GM19328 (cell line): Measurements from ENCODE around the gene PSG5.
"Not testable (repeated sequence)": the region's sequence is repeated elsewhere in the genome, so short reads cannot be mapped to it uniquely, and the experiment has no call there.

Experiments
- ATAC-seq: cut with Tn5 transposase; IDR thresholded peaks from one replicate; pipeline ENCODE4 v1.9.1; 2021; ENCODE audit warnings: mild to moderate bottlenecking, moderate library complexity; ENCODE audit not compliant: unreplicated experiment

The PSG5 gene

DNA sequence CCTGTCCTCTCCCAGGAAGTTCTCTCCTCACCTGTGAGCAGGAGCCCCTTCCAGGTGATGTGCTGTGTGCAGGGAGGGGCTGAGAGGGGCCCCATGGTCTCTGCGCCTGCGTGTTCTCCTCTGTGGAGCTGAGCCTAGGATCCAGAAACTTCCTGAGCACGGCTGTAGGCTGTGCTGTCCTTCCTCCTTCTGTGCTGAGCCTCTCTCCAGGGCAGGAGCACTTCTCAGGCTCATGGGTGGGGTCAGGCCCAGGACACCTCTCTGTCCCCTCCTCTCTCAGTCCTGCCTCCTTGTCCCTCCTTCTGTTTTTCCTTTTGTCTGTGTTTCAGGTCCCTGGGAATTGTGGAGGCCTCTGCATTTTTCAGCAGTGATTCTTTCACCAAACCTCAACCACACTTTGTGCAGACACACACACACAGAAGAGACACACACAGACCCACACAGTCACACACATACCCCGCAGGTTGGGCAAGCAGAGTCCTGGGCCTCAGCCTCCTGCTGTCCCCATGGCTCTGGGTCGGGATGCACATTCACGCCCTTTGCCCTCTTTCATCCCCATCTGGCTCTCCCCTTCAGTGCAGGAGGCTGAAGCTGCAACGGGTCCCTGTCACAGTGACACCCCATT is at the start of gene PSG5:
TSS of gene PSG5 (minus strand) at position 226 of the 625 bp plus-strand sequence. CDS start at position 95, 131 bp downstream.
- not testable (repeated sequence) for ATAC-seq

DNA sequence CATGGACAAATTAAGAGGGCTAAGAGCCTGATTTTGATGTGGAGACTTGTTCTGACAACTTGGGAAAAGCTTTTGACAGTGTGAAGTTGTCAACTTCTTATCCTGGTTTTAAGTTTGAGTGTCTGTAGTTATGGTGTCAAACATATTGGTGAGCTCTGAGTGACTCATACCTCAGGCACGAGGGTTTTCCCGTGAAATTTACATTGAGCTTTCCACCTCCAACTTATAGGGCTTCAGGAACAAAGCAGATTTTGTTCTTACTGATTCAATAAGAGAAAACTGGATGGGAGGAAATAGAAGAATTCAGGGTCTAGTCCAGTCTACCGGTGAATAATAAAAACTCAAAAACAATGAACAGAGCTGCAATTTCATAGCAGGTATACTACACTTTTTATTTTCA is 49.4 kb upstream of the PSG5 start:
- not testable (repeated sequence) for ATAC-seq

DNA sequence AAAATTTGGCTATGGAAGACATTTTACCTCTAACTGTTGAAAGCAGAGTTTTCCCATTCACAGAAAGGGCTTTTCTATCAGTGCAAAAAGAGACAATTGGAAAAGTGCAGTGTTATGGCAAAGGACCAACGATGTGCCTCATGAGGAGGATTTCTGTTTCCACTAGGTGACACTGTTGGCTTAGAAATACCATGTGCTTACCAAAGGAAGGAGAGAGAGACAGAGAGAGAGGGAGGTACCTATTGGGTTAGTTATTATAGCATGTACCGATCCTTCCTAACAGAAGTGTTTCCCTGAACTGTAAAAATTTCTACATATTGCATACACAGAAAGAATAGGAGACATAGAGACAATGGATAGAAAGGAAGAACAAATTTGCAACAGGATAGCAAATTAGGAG is 43.0 kb upstream of the PSG5 start:
- no peak for ATAC-seq

DNA sequence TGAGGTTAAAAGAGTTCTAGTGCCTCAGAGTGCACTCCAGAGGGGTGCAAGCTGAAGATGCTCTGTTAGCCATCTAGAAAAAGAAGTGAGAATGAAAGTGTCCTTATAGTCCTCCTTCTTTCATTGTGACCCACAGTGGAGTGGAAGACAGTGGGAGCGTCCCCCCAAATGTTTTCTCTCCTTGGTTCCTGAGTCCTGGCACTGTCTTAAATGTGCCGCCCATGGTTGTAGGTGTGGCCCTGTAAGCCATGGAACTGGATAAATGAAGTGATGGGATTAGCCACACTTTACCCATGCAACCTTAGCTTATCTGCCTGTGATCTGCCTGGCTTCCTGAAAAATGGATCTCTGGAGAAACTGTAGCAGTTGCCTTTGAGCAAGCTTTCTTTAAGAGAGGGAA is 42.4 kb upstream of the PSG5 start:
- not testable (repeated sequence) for ATAC-seq

DNA sequence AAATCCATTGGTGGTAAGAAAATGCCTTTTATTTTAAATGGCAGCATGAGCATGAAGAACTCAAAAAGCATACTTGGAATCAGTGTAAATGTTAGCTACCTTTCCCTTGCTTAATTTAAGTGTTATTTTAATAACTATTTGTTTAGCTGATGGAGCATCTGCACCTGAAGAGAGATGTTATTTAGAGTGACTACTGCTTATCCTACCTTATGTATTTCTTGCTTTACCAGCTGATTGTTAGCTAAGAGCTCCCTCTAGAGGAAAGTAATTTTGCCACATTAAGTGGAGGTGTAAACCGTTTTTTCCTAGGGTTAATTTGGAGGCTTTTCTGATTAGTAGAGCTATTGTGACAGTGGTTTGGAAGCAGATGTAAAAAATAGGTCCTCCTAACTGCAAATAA is 40.6 kb upstream of the PSG5 start:
- ATAC-seq, result not testable (repeated sequence)

DNA sequence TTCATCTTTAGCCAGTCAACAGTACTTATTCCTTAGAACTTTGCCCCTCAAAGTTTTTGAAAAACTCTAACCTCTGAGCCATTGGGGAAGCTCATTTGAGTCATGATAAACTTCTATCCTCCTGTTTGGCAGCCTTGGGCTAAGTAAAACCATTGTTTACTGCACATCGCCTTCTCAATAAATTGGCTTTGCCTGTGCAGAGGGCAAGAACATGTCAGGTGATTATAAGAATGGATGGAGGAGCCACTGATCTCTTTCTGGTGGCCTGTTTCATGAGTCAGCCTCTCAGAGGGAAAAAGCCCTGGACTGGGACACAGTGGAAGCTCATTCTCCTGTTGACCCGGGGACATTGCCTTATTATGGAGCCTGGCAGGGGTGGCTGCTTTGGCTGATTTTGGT is 38.5 kb upstream of the PSG5 start:
- no peak for ATAC-seq

DNA sequence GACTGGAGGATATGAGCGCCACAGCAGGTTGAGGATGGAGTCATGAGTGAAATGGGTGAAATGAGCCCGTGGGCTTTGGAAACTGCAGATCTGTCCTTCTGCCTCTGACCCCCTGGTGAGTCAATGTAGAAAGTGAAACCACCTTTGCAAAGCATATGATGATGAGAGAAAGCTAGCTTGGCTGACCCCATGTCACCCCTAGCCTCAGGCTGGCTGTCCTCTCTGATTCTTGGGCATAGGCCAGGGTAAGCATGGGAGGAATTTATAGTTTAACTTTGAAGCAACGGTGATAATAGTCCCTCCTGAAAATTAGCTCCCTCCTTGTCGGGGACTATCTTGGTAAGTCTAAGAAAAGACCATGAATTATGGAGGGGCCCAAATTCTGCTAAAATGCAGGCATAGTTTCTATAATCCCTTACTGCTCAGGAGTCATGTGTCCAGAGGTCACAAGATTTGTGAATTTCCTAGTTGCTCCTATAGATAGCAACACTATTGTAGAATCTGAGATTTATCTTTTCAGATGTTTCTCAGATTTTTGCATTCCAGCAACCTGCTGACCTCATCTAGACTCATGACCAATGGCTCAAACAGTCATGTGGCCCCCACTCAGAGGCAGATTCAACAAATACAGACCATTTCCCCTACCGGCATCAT is 38.0 kb upstream of the PSG5 start:
- ATAC-seq, result not testable (repeated sequence)

DNA sequence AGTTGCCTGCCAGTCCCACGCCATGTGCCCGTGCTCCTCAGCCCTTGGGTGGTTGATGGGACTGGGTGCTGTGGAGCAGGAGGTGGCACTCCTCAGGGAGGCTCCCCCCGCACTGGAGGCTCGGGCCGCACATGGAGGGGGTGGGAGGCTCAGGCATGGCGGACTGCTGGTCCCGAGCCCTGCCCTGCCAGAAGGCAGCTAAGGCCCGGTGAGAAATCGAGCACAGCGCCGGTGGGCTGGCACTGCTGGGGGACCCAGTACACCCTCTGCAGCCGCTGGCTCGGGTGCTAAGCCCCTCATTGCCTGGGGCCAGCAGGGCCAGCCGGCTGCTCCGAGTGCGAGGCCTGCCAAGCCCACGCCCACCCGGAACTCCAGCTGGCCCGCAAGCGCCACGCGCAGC is 35.6 kb upstream of the PSG5 start:
- ATAC-seq, result not testable (repeated sequence)

DNA sequence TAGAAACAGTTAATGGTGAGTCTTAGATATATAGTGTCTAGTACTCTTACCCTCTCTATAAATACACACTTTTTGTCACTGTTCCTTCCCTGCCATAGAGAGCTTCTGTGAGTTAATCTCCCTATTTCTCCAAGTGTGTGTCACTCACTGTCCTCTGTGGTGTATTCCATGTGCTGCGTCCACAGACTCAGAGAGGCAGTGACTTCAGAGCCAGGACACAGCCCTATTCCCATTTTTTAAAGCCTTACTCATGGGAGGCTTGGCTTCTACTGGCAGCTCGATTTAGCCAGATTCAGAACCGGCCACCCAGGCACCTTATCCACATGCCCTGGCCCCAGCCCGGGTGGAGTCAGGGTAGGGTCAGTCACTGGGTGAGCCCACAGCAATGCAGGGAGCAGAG is 32.8 kb upstream of the PSG5 start:
- not testable (repeated sequence) for ATAC-seq

DNA sequence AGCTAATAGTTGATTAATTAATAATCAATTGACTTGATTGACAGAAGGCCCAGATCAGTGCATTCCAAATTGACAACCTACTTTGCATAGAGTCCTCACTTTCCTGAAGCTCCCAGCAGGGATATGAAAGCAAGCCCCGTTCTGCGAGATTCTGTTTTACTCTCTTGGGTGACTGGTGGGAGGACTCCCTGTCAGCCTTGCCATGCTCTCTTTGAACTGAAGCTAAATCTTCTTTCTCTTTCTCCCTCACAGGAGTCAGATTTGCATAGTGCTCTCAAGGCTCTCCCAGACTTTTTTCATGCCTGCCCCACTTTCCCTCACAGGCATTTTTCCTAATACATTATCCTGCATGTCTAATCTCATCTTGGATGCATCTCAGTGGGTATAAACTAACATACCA is 29.5 kb upstream of the PSG5 start:
- ATAC-seq, result not testable (repeated sequence)

DNA sequence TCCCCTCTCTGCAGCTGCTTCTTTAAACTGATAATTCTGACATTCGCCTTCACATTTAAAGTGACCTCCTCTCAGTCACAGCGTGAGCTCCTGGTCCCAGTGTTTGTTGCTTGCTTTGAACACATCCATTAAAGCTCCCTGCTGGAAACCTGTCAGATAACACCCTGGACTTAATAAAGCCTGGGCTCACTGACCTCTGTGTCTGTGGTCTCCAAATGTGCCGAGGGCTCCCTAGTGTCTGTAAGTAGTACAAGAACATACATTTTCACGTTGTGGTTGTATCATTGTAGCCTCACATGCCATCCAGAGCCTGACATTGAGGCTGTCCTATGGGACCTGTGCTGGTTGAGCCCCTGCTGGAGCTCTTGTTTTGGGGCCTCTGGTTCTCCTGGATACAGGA is 21.7 kb upstream of the PSG5 start:
- no peak for ATAC-seq

DNA sequence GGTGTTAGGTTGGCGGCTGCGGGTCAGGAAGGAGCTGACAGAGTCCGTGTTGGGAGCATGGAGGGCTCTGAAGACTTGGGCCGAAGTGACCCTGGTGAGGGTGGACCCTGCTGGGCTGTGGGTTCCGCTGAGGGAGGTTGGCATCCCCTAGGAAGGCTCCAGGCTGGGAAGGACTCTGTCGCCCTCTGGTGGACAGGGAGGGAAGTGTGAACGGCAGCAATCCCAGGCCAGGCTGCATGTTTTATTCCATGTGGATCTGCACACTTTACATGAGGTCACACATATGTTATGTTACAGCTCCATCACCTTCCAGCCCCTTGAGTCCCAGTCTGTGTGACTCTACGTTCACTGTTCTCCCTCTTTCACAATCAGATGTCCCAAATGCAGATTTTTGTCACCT is 20.8 kb upstream of the PSG5 start:
- not testable (repeated sequence) for ATAC-seq

DNA sequence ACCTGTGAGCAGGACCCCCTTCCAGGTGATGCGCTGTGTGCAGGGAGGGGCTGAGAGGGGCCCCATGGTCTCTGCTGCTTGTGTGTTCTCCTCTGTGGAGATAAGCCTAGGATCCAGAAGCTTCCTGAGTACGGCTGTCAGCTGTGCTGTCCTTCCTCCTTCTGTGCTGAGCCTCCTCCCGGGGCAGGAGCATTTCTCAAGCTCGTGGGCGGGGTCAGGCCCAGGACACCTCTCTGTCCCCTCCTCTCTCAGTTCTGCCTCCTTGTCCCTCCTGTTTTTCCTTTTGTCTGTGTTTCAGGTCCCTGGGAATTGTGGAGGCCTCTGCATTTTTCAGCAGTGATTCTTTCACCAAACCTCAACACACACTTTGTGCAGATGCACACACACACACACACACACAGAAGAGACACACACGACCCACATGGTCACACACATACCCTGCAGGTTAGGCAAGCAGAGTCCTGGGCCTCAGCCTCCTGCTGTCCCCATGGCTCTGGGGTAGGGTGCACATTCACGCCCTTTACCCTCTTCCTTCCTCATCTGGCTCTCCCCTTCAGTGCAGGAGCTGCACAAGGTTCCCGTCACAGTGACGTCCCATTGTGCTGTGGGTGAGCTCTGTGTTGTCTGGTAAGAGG is 19.3 kb upstream of the PSG5 start, which contains the start of gene PSG4:
TSS of gene PSG4 (minus strand) at position 168 of the 635 bp plus-strand sequence. CDS start at position 66, 102 bp downstream.
- not testable (repeated sequence) for ATAC-seq

DNA sequence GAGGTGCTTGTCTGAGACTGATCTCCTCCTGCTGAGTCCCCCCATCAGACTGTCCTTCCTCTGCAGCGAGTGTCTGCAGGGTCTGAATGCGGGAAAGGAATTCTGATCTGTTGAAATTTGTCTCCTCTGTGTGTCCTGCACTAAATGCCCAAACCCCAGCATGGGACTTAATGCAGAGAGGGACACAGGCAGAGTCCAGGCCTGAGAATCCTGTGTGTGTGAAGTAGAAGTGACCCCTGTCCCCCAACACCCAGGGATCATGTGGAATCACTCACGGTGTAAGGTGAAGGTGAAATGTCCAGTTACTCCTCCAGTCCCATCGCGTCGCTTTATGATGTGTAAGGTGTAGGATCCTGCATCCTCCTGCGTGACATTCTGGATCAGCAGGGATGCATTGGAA is 17.3 kb upstream of the PSG5 start:
- not testable (repeated sequence) for ATAC-seq

DNA sequence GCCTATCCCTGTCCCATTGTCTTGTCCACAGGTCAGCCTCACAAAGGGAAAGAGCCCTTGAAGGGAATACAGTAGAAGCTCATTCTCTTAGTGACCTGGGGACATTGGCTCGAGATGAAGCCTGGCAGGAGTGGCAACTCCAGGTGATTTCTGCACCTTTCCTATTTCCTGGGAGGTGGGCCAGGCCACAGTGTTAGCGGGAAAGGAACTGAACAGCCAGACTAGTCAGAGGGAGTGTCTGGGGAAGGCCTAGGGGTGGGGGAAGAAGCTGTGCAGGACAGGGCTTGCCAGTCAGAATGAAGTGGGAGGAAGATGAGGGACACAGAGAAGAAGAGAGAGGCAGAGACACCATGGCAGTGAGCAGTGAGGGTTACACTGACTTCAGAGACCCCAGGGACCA is 15.6 kb upstream of the PSG5 start:
- not testable (repeated sequence) for ATAC-seq

DNA sequence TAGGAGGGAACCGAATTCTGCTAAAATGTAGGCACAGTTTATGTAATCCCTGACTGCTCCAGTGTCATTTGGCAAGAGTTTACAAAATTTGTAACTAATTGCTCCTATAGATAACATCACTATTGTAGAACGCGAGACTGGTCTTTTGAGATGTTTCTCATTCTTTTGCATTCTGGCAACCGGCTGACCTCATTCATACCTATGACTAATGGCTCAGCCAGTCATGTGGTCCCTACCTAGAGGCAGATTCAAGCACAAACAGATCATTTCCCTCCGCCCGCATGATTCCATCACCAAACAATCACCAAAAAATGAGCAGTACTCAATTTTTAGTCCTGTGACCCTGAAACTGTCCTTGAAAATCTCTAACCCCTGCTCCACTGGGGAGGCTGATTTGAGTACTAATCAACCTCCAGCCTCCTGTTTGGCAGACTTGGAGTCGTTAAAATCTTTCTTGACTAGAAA is 15.0 kb upstream of the PSG5 start:
- not testable (repeated sequence) for ATAC-seq

DNA sequence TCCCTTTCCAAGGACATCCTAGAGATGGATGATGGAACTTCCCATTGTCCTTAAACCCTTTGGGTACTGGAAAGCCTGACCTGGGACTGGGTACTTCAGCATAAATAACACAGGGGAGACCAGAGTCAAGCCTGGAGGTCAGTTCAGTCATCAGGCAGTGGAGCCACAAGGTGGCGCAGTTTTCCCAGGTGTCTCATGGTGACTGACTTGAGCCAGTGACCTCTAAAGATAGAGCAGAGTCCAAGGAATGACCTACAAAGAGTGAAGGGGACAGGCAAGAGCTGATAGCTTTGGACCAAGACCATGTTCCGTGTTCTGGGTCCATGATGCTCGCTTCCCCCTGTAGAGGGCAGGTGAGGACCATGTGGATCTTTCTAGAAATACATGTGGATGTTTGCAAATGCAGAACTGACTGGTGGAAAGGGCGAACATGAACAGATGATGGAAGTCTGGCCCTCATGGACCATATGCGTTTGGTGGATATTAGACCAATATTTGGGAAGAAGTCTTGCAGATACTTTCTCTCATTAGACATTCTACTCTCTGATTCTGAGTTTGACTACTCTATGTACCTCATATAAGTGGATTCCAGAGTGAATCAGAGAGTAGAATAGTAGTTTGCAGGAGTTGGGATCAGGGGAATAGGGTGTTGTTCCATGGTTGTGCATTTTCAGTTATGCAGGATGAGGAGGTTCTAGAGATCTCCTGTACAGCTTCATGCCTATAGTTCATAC is 12.5 kb upstream of the PSG5 start:
- ATAC-seq, result not testable (repeated sequence)

DNA sequence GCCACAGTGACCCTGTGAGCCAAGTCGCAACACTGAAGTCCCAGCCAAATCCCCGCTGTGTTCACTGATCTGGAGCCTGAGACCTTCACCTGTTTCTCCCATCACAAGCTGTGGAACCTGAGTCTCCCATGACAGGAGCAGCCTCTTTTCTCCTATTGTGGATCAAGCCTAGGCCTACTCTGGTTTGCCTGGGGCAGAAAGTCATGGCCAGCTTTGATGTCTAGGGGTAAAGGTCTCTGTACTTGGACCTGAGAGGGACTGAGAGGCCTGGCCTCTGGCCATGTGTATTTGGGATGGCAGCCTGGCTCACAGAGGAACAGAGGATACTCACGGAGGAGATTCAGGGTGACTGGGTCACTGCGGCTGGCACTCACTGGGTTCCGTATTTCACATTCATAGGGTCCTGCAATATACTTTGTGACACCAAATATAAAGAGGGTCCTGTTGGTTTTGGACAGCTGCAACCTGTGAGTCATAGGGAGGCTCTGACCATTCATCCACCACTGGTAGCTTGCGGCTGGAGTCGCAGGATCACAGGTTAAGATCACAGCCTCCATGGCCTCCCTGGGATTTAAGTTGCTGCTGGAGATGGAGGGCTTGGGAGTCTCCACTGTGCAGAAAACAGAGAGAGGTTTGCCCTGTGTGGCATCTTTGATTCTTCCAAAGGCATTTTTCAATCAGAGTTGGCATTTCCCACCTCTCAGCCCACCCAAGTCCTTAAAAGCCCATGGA is 11.5 kb upstream of the PSG5 start:
- not testable (repeated sequence) for ATAC-seq

DNA sequence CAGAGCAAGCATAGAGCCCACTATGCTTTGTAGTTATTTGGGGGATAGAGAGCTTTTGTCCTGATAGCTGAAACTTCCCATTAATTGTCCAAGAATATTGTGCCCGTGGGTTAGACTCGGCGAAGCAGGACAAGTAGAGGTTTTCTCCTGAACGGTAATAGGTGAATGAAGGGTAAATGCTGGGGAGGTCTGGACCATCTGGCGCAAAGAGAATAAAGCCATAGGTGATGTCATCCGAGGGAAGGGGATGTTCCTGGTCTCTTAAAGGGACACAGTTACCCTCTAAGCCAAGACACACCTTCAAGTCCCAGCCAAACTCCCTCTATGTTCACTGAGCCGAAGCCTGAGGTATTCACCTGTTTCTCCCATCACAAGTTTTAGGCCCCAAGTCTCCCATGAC is 8.1 kb upstream of the PSG5 start:
- ATAC-seq, result not testable (repeated sequence)

DNA sequence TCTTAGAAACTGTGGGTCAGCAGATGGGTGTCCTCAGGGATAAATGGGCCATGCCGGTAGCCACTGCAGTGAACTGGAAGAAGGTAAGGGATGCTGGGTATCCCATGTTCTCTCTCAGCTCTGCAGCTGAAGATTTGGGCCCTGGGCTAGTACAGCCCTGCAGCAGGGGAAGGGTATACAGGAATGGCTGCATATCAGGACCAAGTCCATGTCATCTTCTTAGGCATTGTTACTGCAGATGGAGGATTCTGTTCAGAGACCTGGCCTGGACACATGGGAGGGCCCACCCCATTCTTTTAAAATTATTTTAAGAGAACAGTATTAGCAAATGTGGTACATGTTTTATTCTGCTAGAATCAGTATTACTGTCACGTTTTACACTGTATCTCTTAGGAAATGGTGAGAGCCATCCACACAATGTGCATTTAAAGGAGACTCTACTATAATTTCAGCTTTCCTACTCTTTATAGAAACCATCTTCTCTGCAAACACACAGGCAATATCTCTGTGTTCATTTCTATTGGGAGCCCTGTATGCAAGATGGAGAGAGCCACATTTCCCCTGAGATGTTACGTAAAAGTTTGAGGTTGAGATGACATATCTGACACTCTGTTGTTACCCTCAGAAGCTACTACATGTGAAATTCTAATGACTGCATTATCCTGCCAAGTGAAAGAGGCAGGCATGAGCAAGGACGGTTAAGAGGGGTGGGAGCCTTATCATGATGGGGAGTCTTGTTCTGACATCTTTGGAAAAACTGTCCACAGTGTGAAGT is 6.2 kb upstream of the PSG5 start:
- ATAC-seq, result not testable (repeated sequence)
